GM18499 (cell line): ENCODE measurements around the gene NUDT21.

Experiments
- ATAC-seq: cut with Tn5 transposase; IDR thresholded peaks from one replicate; pipeline ENCODE4 v1.9.1; 2021; ENCODE audit warnings: moderate number of reproducible peaks; ENCODE audit not compliant: insufficient read depth, unreplicated experiment

Gene NUDT21

DNA sequence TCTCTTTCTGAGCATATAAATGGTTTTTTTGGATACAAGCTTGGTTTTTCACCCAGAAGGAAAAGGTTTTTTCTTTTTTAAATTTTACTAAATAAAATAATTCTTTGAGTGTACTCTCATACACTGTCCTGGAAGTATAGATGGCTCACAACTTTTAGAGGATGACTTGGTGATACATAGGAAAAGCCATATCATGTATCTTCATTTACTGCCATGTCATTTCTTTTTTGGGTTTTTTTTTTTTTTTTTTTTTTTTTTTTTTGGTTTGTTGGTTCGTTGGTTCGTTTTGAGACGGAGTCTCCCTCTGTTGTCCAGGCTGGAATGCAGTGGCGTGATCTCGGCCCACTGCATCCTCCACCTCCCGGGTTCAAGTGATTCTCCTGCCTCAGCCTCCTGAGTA, 12.0 kb upstream of the NUDT21 start:
- no peak for ATAC-seq

GRCh38 chr16:56462064-56462796, 11.1 kb upstream of the NUDT21 start:
- ATAC-seq = no peak

GRCh38 chr16:56460101-56460500, 9.0 kb upstream of the NUDT21 start:
- no peak for ATAC-seq

DNA sequence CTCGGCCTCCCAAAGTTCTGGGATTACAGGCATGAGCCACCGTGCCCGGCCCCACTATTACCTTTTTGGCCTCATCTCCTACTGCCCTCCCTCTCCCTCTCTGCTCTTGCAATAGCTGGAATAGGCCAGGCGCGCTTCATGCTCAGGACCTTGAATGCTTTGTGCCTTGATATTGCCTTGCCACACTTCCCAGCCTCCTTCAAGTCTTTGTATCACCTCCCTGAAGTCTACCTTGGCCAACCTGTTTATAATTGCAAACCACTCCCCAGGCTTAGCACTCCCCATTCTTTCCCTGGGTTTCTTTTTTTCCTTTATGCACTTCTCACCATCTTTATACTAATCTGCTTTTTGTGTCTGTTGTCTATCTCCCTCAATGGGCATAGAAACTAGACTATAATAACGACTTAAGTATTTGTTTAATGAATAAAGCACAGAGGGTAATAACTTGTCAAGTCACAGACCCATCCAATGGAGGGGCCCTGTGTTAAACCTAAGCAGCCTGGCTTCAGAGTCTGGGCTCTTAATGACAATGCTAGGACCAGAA, 6.9 kb upstream of the NUDT21 start:
- ATAC-seq = no peak

DNA sequence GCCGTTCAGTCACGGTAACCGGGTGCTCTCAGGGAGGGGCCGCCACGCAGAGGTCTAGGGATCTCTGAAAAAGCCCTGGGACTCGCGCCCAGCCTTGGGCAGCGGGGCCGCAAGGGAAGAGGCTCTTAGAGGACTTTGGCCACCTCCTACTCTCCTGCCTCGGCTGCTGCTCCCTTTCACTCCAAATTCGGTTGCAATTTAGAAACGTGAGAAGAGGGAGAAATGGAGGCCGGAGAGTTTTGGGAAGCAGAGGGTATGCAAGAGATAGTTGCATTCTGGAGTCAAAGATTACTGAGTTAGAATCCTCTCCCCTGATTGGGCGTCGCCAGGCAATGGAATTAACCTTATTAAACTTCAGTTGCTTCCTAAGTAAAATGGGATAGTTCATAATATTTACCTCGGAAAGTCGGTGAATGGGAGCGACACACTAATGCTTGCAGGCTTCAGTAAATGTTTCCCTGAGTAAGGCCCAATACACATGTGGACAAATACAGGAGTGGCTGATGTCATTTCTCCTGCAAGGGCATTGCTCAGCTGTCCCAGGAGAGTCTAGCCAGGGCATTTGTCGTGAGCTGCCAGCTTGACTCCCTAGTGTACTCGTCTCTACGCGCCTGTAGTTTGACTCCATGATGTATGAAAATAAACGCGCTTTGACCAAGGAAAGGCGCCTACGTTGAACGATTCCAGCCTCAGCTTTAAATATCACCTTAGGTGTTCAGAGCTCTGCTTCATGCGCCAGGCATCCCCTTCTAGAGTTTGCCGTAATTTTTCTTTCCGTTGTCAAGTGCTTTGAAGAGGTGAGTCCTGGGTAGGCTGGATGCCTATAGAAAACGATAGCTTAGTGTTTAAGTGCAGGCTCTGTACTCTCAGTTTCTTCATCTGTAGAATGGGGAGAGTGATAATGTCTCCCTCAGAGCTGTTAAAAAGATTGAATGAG, 889 bp upstream of the NUDT21 start:
- ATAC-seq = no peak

DNA sequence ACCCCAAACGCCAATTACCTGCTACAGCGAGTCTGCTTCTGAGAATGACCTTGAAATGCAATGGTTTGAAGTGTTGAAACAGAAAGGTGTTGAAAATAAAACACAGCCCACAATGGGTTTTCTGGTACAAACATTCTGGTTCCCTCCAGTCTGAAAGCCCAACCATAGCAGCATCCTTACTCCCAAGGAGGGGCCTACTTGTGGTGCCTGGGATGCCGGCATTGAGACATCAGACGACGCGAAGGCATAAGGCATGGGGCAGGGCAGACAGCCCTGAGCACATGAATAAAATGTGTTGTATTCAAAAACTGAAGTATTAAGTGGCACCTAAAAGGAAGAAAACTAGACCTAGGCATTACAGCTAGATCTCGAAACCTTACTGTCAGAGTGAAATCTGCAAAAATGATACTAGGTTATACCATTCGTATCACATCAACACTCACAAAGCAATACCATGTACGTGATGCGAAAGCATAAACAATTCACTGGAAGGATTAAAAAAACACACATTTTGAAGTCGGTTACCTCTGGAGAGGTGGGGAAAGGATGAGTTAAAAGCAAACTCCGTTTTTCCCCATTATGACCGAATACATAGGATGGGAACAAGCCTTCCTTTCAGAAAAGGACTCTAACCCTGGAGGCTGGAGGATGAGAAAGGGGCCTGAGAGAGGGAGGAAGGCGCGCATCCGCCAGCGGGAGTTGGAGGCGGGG, 702 bp downstream of the NUDT21 start:
- no peak for ATAC-seq

DNA sequence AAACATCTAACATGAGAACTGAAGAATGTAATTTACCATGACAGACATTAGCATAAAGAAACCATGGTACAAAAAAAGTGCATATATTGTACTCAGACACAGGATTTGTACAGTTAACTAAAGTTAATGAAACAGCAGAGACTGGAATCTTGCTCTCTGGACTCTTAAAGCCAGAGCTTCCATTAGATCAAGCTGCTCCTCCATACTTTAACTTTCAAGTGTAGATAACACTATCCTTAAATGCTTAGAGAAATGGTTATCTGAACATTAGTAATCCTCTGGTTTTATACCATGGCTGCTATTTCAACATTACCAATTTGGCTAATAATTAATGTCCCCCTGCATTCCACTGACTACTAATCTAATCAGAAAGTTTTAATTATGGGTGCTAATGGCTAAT, 3.1 kb downstream of the NUDT21 start:
- ATAC-seq = no peak

DNA sequence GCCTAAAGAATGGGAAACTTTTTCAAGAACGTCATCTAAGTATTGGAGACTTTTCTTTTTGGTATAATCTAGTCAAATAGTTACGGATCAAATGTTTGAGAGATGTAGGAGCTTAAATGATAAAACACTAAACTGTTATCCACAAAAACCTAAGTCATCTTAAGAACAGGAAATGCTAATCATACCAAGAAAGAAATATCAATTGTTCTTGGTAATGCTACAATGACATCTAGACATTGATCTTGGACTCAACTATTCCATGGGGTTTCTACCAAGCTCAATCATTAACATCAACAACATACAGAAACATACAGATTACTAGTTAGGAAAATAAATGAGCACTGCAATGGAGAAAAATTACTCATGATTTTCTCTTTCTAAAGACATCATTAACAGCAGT, 3.8 kb downstream of the NUDT21 start:
- ATAC-seq = no peak

GRCh38 chr16:56438038-56438437, 13.1 kb downstream of the NUDT21 start:
- no peak for ATAC-seq

GRCh38 chr16:56436258-56436657, 14.9 kb downstream of the NUDT21 start:
- no peak for ATAC-seq

- ATAC-seq = no peak
Observed at GRCh38 chr16:56428091-56428490, 23.0 kb downstream of the NUDT21 start.

GRCh38 chr16:56426585-56426984, 24.5 kb downstream of the NUDT21 start:
- ATAC-seq = no peak

DNA sequence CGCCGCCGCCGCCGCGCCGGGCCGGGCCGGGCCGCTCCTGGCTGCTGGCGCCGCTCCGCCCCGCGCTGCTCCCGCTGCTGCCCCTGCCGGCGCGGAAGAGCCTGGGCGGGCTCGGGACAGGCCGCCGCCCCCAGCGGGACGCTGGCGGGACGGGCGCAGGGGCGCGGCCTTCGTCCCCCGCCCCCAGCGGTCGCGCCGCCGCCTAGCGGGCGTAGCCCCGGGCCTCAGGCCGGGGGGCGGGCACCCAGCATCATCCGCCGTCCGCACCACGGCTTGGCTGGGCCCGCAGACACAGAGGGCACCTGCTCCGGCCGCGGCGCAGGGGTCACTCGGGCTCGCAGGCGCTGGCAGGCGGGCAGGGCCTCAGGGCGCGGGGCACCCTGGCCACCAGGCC, 25.7 kb downstream of the NUDT21 start, which contains the start of gene AMFR:
AMFR (minus strand) TSS at position 107 of the 394 bp plus-strand sequence. CDS start 218 bp downstream, outside the sequence.
- ATAC-seq = peak; percentile 36

GRCh38 chr16:56424791-56425438, 26.2 kb downstream of the NUDT21 start:
- peak; percentile 4 for ATAC-seq

GRCh38 chr16:56424404-56424764, 26.7 kb downstream of the NUDT21 start:
- no peak for ATAC-seq

DNA sequence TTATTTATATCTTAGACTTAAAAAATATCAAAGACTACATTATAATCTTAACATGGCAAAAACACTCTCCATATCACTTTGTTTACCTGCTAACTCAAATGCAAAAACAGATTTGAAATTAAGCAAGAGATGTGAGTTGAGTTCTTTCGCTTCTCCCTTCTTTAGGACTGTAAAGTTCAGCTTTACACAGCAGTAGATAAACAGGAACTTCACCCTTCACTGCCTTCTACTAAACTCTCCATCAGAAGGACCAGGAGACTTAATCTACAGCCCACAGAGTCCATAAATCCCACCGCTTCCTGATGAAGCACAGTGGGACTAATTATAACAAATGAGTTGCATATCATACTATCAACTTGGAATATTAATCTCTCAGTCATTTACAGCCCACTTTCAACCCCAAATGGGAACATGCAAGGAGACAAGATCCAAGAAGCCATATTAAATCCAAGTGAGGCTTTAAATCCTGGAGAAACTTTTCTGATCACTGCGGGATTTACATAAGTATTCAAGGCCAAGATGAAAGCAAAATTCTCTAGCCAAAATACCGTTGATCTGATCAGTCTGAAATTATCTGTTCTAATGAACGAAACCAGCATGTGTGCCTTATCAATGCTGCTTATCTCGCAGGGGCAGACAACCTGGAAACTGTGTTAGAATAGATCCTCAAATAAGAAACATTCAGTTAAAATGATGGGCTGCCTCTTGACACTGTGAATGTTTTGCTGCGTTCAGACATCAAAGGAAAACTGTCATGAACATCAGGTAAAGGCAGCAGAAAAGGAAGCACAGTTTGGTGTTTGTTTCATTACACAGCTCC, 27.3 kb downstream of the NUDT21 start:
- peak; percentile 34 for ATAC-seq

DNA sequence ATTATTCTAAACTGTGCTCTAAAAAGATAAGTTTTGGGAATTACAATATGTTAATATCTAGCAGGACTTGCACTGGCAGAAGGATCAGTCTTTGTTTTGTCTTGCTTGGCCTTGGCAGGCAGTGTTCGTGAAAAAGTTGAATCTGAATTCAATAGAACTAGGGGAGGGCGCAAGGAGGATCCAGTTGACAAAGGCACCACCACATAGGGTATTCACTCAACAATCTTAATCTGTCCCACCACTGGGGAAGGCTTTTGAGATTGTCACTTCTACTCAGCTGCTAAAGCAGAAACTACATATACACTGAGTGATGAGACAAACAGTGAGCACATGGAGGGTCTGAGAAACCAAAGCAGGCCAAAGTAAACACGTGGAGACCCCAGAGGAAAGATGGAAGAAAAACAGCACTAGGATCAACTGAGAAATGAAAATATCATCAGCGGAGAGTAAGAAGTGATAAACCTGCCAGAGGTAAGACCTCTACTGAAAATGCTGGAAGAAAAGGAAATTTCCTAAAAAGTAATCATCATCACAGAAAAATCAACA, 28.2 kb downstream of the NUDT21 start:
- no peak for ATAC-seq

- no peak for ATAC-seq
Observed at GRCh38 chr16:56421976-56422669, 29.0 kb downstream of the NUDT21 start.
